Spleen (tissue), 11 donors: ENCODE measurements around the gene NFIC. TPM values are rescaled to one million over a fixed set of nuclear protein-coding genes. Genes with fewer than 3 reads are reported as not detected.
"Not testable (repeated sequence)": the region's sequence is repeated elsewhere in the genome, so short reads cannot be mapped to it uniquely, and the experiment has no call there.

ENCODE experiments used
- DNase-seq: peaks from one replicate; pipeline ENCODE4 v3.0.0-alpha.2; 2020
- H3K27ac ChIP-seq, 8 donors: fragments of 200-600 bp; sonication (generic) in 7 of 8; 1 replicate in 4 of 8; 2 replicates in 4 of 8; pipeline versions ENCODE4 v1.5.0 to v1.8.0; 2016 to 2021; ENCODE audit warnings: inconsistent platforms in 4 of 8, mild to moderate bottlenecking in 4 of 8, moderate library complexity in 1 of 8
- H3K27me3 ChIP-seq, 7 donors: fragments of 200-600 bp; sonication (generic) in 6 of 7; replicated peaks in 1 of 7; 1 replicate in 4 of 7; 2 replicates in 3 of 7; pipeline versions ENCODE4 v1.5.0 to v1.8.0; 2016 to 2021; ENCODE audit warnings: inconsistent platforms in 3 of 7, mild to moderate bottlenecking in 1 of 7
- H3K36me3 ChIP-seq, 6 donors: fragments of 200-600 bp; sonication (generic) in 5 of 6; 1 replicate in 4 of 6; 2 replicates in 2 of 6; pipeline versions ENCODE4 v1.5.0 to v1.8.0; 2016 to 2021; ENCODE audit warnings: inconsistent platforms in 2 of 6
- H3K4me1 ChIP-seq, 6 donors: fragments of 200-600 bp; sonication (generic) in 5 of 6; 1 replicate in 3 of 6; 2 replicates in 3 of 6; pipeline versions ENCODE4 v1.5.0 to v1.8.0; 2016 to 2021; ENCODE audit warnings: inconsistent platforms in 3 of 6
- H3K4me3 ChIP-seq, 8 donors: fragments of 200-600 bp; sonication (generic) in 7 of 8; 1 replicate in 4 of 8; 2 replicates in 4 of 8; pipeline versions ENCODE4 v1.5.0 to v1.8.0; 2016 to 2021; ENCODE audit warnings: inconsistent platforms in 4 of 8, mild to moderate bottlenecking in 4 of 8, moderate library complexity in 2 of 8
- H3K9me3 ChIP-seq, 8 donors: fragments of 200-600 bp; sonication (generic) in 7 of 8; 1 replicate in 4 of 8; 2 replicates in 4 of 8; pipeline versions ENCODE4 v1.5.0 to v1.8.0; 2016 to 2021; ENCODE audit warnings: inconsistent platforms in 4 of 8
- CTCF ChIP-seq, 11 experiments: fragments of 200-600 bp in 7 of 11; fragments of 450-650 bp in 4 of 11; sonication (generic) in 4 of 11; IDR thresholded peaks in 8 of 11; conservative IDR thresholded peaks in 3 of 11; 1 replicate in 7 of 11; 2 replicates in 4 of 11; pipeline versions ENCODE4 v1.4.0 to v1.8.0; 2016 to 2021; ENCODE audit warnings: antibody characterized with exemption in 11 of 11, inconsistent platforms in 4 of 11, mild to moderate bottlenecking in 1 of 11
- POLR2A ChIP-seq, 3 donors: fragments of 450-650 bp; IDR thresholded peaks; one replicate each; pipeline ENCODE4 v1.5.1; 2017; ENCODE audit warnings: antibody characterized with exemption in 3 of 3, mild to moderate bottlenecking in 1 of 3
- POLR2AphosphoS5 ChIP-seq, 3 donors: sonication (generic); formaldehyde crosslinking; IDR thresholded peaks; one replicate each; pipeline ENCODE4 v1.5.1; 2017; ENCODE audit warnings: antibody characterized with exemption in 3 of 3
- WGBS, 5 donors: extraction: QIAGEN DNeasy Blood & Tissue Kit in 3 of 5; methylation state at CpG; one replicate each; pipeline versions ENCODE4 v1.1.5 to v1.1.7; 2013 to 2018; 5-methylcytosine and 5-hydroxymethylcytosine counted together
- intact Hi-C: fragments of 100-400 bp; cut with DNase I; formaldehyde crosslinking; loops from one replicate; pipeline ENCODE4 v1.15.0; 2023; ENCODE audit warnings: low total_unique reads
- polyA plus RNA-seq, 3 donors: library from polyadenylated mRNA; stranded (reverse); fragments of 200-250 nt; gene quantifications; one replicate each; pipeline ENCODE4 v1.2.1, GENCODE V29; 2013
- total RNA-seq, 7 donors: library from RNA; depleted of rRNA in 3 of 7; stranded (reverse); fragments of >200 nt in 3 of 7; fragmentation: NEBNext Ultra II Directional in 4 of 7; extraction: Animal tissue kit (Norgen Biotek cat#: 25700) in 4 of 7; gene quantifications; one replicate each; pipeline versions ENCODE4 v1.1.0 to v1.2.1, GENCODE V29; 2016 to 2021
- donor health status: healthy with polysubstance abuse.
- donor health status: DM: no; HTN: no; CAD: no; lungs with moderate emphysema.
- donor health status: DM: no; HTN: no; CAD: no.
- donor health status: Bipolar disorder and iron deficiency.
- donor health status: healthy.
- donor health status: DM: no; HTN: no; CAD: no.
- donor health status: DM: yes; HTN: yes; CAD: no.

The NFIC gene
- total and polyA plus RNA-seq, 10 donors: 4.1 to 125 (median 74.4) TPM

DNA sequence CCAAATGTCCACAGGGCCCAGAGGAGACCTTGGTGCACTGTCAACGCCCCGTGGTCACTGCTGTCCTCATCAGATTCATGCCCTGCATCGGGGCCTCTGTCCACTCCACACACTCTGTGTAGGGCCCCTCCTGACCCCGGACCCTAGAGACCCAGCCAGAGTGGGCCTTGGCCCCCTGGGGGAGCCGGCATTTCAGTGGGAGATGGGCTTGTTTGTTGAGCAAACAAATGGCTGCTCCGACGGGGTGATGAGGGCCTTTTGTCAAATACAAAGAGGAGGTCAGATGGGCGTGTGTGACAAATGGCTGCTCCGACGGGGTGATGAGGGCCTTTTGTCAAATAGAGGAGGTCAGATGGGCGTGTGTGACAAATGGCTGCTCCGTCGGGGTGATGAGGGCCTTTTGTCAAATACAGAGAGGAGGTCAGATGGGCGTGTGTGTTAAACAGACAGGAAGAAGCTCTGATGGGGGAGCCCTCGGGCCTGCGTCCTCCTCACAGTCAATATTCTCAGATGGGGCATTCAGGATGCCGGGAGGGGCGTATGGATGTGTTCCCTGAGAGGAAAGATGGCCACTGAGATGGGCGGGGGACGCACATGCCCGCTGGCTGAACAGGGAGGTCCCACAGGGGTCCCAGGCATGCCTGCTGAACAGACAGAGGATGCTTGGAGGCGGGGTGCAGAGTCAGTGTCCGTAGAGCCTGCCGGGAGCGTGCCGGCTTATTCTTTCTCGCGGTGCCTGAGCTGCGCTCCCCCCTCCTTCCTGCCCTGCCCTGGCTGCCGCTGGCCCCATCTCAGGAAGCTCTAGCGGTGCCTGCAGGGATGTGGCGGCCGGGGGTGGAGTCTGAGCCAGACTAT is 77.7 kb downstream of the NFIC start:
- intact Hi-C loops: no loop called here
- TF ChIP-seq CTCF (IDR thresholded peaks at IDR 0.05 in 8 of 11, conservative IDR thresholded peaks at IDR 0.05 in 3 of 11) (peak in 1 of 11 experiments; percentile 19), POLR2A (IDR thresholded peaks at IDR 0.05) (no peak), POLR2AphosphoS5 (IDR thresholded peaks at IDR 0.05) (peak; percentile 47 to 84 (median 80))
- DNase-seq: peak; percentile 85
- Histone ChIP-seq H3K36me3 (peaks cover 0 to 86% (median 6%) of the 10 kb centered on the region in 6 donors), H3K4me3 (peak overlapping the region in 1 of 8 donors; percentile 4), H3K9me3 (no peaks in the 10 kb centered on the region), H3K4me1 (peaks cover 10 to 64% (median 38%) of the 10 kb centered on the region in 6 donors), H3K27ac (peak overlapping the region in 6 of 8 donors; percentile 13 to 78 (median 70)), H3K27me3 (no peaks in the 10 kb centered on the region)
- WGBS, 5 donors: 30 to 60% (median 38%) methylated on average over 21 to 33 of the region's 33 CpGs

- DNase-seq: no peak
- no peak for TF ChIP-seq POLR2A (IDR thresholded peaks at IDR 0.05)
- peak; percentile 22 to 63 (median 61) for TF ChIP-seq POLR2AphosphoS5 (IDR thresholded peaks at IDR 0.05)
- no peak for TF ChIP-seq CTCF (IDR thresholded peaks at IDR 0.05 in 8 of 11, conservative IDR thresholded peaks at IDR 0.05 in 3 of 11)
- no peaks in the 10 kb centered on the region for H3K27me3 ChIP-seq
- intact Hi-C loops: no loop called here
- H3K36me3 ChIP-seq: peaks cover 0 to 89% (median 12%) of the 10 kb centered on the region in 6 donors
- H3K4me3 ChIP-seq: peak overlapping the region in 1 of 8 donors; percentile 4
- no peaks in the 10 kb centered on the region for H3K9me3 ChIP-seq
- H3K4me1 ChIP-seq: peaks cover 10 to 64% (median 38%) of the 10 kb centered on the region in 6 donors
- WGBS, 5 donors: 58 to 72% (median 67%) methylated on average over 13 to 24 of the region's 24 CpGs
- peak overlapping the region in 2 of 8 donors; percentile 73 to 78 for H3K27ac ChIP-seq
Observed at GRCh38 chr19:3444695-3445234, 78.4 kb downstream of the NFIC start.

DNA sequence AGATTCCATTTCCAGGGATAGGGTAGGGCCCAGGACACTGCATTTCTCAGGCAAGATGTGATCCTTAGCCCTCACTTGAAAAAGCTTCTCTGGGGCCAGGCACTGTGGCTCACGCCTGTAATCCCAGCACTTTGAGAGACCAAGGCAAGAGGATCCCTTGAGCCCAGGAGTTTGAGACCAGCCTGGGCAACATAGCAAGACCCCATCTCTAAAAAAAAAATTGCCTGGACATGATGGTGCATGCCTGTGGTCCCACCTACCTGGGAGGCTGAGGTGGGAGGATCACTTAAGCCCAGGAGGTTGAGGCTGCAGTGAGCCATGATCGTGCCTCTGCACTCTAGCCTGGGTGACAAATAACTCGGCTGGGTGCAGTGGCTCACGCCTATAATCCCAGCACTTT is 80.3 kb downstream of the NFIC start:
- H3K9me3 ChIP-seq, H3K27me3 ChIP-seq, intact Hi-C loops, H3K4me3 ChIP-seq, DNase-seq: not testable (repeated sequence)
- H3K36me3 ChIP-seq: peaks cover 0 to 90% (median 24%) of the 10 kb centered on the region in 6 donors
- H3K27ac ChIP-seq: peak overlapping the region in 3 of 8 donors; percentile 3 to 46 (median 8)
- WGBS, 5 donors: 90 to 98% (median 94%) methylated on average over 3 to 4 of the region's 4 CpGs
- H3K4me1 ChIP-seq: peaks cover 10 to 55% (median 33%) of the 10 kb centered on the region in 6 donors

- Histone ChIP-seq H3K27me3 (no peaks in the 10 kb centered on the region), H3K9me3 (no peaks in the 10 kb centered on the region), H3K4me3 (no peak overlapping the region), H3K27ac (peak overlapping the region in 2 of 8 donors; percentile 0 to 11), H3K4me1 (peaks cover 8 to 34% (median 23%) of the 10 kb centered on the region in 6 donors), H3K36me3 (peaks cover 0 to 98% (median 42%) of the 10 kb centered on the region in 6 donors)
- TF ChIP-seq CTCF (IDR thresholded peaks at IDR 0.05 in 8 of 11, conservative IDR thresholded peaks at IDR 0.05 in 3 of 11): no peak
- TF ChIP-seq POLR2AphosphoS5 (IDR thresholded peaks at IDR 0.05): no peak
- TF ChIP-seq POLR2A (IDR thresholded peaks at IDR 0.05): no peak
- no peak for DNase-seq
- intact Hi-C loops: no loop called here
- WGBS, 5 donors: 94 to 98% (median 95%) methylated on average over 28 of the region's 28 CpGs
Observed at GRCh38 chr19:3448616-3449334, 82.4 kb downstream of the NFIC start.
